ENCODE results near the gene MATCAP1. TPM values are rescaled to one million over a fixed set of nuclear protein-coding genes. Genes with fewer than 3 reads are reported as not detected.

The MATCAP1 gene
- 3.6 and 3.8 TPM in 2 replicates for total RNA-seq

DNA sequence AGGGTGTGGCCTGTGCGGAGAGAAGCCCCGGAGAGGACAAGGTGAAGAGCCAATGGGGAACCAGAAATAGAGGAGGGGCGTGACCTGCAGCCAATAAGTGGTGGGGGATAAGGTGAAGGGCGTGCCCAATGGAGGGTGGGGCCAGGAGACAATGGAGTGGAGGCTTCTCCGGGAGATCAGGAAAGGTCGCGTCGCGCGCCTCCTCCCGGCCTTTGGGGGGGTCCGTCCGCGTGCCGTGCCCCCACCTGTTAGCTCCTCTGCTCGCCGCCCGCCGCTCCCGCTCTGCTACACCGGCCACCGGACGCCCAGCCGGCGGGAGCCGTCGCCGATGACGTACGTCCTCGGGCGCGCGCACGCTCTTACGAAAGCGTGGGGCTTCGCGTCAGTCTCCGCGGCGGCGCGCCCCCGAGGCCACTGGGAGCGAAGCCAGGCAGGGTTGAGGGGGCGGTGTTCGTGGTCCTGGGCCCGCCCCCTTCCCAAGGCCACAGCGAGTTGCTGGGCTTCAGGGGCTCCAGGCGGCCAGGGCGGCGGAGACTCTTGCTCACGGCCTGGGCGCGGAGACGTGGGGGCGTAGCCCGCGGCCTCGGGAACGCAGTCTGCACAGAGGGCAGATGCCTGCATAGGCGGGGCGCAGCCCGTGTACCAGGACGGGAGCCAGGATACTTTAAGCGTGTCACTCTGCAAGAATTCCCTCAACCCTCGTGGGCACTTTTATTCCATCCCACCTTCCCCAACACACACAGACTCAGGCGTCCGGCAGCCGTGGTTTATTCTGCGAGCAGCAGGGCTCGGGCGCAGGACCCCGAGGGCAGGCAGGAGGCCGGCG lies at the start of gene MATCAP1:
Gene MATCAP1 (minus strand): TSS at position 337 of the 826 bp plus-strand sequence. CDS start 3,353 bp downstream, outside the sequence.

DNA sequence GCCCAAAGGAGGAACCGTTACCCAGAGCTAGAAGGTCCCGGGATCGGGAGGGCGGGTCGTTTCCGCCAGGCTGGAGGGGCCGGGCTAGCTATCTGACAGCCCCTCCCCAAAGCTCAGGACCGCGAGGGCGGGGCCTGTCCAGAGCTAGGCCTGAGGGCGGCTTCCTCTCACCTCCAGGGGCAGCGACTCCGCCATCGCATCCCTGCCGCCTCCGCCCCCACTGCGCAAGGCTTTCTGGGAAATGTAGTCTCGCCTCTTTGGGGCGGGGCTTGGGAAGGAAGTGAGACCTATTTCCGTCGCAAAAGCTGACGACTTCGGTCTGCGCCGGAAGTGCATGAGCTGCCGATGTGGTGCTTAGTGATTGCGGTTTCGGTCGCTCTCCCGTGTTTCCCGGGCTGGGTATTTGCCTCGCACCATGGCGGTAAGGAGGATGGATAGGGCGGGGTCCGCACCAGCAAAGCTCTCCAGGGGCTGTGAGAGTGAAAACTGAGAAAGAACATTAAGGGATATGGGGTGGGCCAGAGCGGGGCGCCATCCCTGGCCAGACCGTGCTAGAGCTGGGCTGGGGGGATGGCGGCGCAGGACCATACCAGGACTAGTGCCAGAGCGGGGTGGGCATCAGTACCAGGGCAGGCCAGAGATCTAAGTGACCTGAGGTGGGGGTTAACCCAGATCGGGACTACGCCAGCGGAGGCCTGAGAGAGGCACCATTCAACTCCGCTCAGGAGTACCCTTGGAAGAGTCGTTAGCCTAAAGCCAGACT lies 43.2 kb upstream of the MATCAP1 start, which contains the start of gene TMEM208:
Gene TMEM208 (plus strand): TSS at position 327 of the 763 bp plus-strand sequence. CDS start 89 bp downstream, at position 416.

DNA sequence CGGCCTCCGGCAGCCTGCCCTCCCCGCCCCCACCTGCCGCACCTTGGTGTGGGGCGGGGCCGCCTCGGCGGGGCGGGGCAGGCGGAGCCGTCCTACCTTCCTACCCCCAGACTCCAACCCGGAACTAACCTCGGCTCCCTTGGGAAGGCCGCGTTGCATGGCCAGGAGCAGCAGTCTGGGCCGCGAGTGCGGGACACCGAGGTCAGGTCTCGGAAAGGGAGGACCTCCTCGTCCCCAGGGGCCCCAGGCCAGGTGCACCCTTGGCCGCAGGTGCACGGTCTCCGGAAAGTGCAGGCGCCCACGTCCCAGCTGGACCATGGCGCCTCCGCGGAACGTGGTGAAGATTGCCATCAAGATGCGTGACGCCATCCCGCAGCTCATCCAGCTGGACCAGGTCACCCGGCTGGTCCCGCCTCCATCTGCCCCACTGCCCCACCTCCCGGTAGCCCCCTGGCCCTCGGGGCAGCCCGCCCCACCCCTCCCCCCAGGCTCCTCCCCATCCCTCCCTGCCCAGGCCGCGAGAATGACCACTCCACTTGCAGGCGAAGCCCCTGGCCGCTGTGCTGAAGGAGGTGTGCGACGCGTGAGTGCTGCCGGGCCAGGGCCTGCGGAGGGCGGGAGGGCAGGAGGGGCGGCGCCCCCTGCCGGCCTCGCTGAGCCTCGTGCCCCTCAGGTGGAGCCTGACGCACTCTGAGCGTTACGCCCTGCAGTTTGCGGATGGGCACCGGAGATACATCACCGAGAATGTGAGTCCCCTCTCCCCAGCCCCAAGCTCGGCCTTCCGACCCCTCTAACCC lies 15.4 kb upstream of the MATCAP1 start, which contains the start of gene ELMO3:
Gene ELMO3 (plus strand): TSS at position 121 of the 797 bp plus-strand sequence. CDS start 196 bp downstream, at position 317.

GRCh38 chr16:67191995-67192681 lies 8.4 kb upstream of the MATCAP1 start, which contains the start of gene E2F4:
Gene E2F4, plus strand, starts transcription at chr16:67192155. Its CDS starts 73 bp downstream, at chr16:67192228.

DNA sequence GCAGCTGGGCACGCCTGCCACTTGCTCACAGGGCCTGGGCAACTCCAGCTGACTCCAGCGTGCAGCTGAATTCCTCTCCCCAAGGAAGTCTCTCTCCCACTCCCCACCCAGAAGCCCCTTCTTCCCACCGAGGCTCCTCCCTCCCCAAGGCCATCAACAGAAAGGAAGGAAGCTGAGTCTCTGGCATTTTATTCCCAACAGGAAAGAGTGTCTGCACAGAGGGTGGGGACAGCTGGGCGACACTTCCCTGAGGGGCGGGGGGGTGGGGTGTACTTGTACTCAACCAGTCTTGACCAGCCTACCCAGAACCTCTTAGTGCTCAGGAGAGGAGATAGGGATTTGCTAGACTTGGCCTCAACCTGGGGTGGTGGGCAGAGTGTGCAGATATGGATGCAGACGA lies 6.3 kb upstream of the MATCAP1 start, which contains the start of gene EXOC3L1:
Gene EXOC3L1 (minus strand): TSS at position 96 of the 400 bp plus-strand sequence. CDS start 460 bp downstream, outside the sequence.

GRCh38 chr16:67170168-67170948 lies 13.4 kb downstream of the MATCAP1 start, which contains the start of gene NOL3:
Gene NOL3, plus strand, starts transcription at chr16:67170538.

DNA sequence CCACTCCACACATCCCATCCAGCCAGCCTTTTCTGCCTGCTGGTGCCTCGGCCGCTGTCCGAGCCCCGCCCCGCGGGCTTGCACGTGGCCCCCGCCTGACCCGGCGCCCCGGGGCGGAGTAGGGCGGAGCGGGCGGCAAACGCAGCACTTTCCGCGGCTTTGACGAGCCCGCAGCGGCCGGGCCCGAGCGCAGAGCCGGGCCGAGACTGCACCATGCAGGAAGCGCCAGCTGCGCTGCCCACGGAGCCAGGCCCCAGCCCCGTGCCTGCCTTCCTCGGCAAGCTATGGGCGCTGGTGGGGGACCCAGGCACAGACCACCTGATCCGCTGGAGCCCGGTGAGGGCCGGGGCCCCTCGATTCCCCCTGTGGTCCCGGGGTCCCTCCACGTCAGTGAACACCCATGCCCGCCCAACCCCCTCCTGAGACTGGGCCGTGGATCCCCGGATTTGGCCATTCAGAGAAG lies 19.1 kb downstream of the MATCAP1 start, which contains the start of gene HSF4:
Gene HSF4 (plus strand): TSS at position 147 of the 463 bp plus-strand sequence. CDS start 67 bp downstream, at position 214.

GRCh38 chr16:67150833-67151396 lies 32.8 kb downstream of the MATCAP1 start, which contains the start of gene B3GNT9:
Gene B3GNT9, minus strand, starts transcription at chr16:67150998. Its CDS starts 513 bp downstream, at chr16:67150485.

Other genes starting within 250 kb of the MATCAP1 start
- 189 and 217 TPM in 2 replicates for gene CIAO2B, start 249.6 kb downstream of the MATCAP1 start, total RNA-seq
- gene CES2, start 248.4 kb downstream of the MATCAP1 start, total RNA-seq, result 40.0 and 189 TPM in 2 replicates
- 2.7 and 5.3 TPM in 2 replicates for gene CES3, start 222.7 kb downstream of the MATCAP1 start, total RNA-seq
- gene CES4A, start 195.4 kb downstream of the MATCAP1 start, total RNA-seq, result 1.3 and 2.2 TPM in 2 replicates
- 95.7 and 123 TPM in 2 replicates for gene CBFB, start 154.8 kb downstream of the MATCAP1 start, total RNA-seq
- 12.1 and 12.5 TPM in 2 replicates for gene PHAF1, start 74.0 kb downstream of the MATCAP1 start, total RNA-seq
- 8.9 and 15.8 TPM in 2 replicates for gene B3GNT9, start 33.0 kb downstream of the MATCAP1 start, total RNA-seq
- 35.4 and 48.2 TPM in 2 replicates for gene TRADD, start 24.1 kb downstream of the MATCAP1 start, total RNA-seq
- 8.0 and 8.3 TPM in 2 replicates for gene FBXL8, start 24.0 kb downstream of the MATCAP1 start, total RNA-seq
- 3.1 and 6.2 TPM in 2 replicates for gene HSF4, start 19.2 kb downstream of the MATCAP1 start, total RNA-seq
- 30.1 and 32.4 TPM in 2 replicates for gene NOL3, start 13.4 kb downstream of the MATCAP1 start, total RNA-seq
- gene EXOC3L1, start 6.2 kb upstream of the MATCAP1 start, total RNA-seq, result not detected in 2 replicates
- 51.2 and 72.3 TPM in 2 replicates for gene E2F4, start 8.2 kb upstream of the MATCAP1 start, total RNA-seq
- gene ELMO3, start 15.2 kb upstream of the MATCAP1 start, total RNA-seq, result 43.7 and 49.2 TPM in 2 replicates
- gene TMEM208, start 43.2 kb upstream of the MATCAP1 start, total RNA-seq, result 30.4 and 45.8 TPM in 2 replicates
- gene FHOD1, start 63.5 kb upstream of the MATCAP1 start, total RNA-seq, result 4.0 and 4.3 TPM in 2 replicates
- gene SLC9A5, start 65.0 kb upstream of the MATCAP1 start, total RNA-seq, result 0.21 and 0.72 TPM in 2 replicates
- gene PLEKHG4, start 95.6 kb upstream of the MATCAP1 start, total RNA-seq, result 16.1 and 21.1 TPM in 2 replicates
- gene KCTD19, start 142.8 kb upstream of the MATCAP1 start, total RNA-seq, result not detected in 2 replicates
- not detected in 2 replicates for gene LRRC36, start 142.9 kb upstream of the MATCAP1 start, total RNA-seq
- gene TPPP3, start 209.5 kb upstream of the MATCAP1 start, total RNA-seq, result 0.24 and 0.43 TPM in 2 replicates
- gene ZDHHC1, start 232.5 kb upstream of the MATCAP1 start, total RNA-seq, result 3.4 and 3.6 TPM in 2 replicates
- gene HSD11B2, start 247.2 kb upstream of the MATCAP1 start, total RNA-seq, result 1.9 and 3.8 TPM in 2 replicates